GM18867 (cell line): ENCODE data around the gene TET2.

Experiments
- ATAC-seq: cut with Tn5 transposase; IDR thresholded peaks from one replicate; pipeline ENCODE4 v1.9.1; 2021; ENCODE audit warnings: mild to moderate bottlenecking, moderate library complexity; ENCODE audit not compliant: unreplicated experiment

TET2 gene

DNA sequence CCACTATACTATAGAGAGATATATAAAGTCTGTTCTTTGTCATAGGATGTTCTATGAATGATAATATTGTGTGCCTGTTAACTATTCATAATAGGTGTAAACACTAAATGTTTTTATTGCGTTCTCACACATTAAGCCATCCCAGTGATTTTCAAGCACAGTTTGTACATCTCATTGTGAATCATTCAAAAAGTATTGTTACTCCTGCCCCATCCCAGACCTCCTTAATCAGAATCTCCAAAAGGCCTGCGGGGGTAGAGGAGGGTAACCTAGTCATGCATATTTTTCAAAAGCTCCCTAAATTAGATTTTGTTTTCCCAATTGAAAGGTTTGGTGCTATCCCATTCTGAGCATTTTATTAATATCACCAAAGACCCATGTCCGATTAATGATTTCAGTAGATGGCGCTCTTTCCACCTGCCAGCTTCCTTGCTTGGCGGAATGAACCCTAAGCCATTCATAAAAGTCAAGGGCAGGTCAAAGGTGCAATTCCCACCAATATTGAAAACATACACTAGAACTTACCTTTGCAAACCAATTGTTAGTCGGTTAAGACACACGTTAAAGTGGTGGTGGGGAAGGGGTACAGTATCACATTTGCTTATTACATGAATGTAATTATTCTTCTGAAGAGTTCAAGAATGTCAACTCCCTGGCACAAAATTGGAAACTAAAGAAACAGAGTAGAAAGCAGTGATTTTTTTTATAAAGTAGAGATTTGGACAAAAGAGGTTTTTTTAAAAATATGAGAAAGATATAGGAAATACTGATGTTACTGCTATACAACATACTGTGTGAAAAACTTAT, 5.8 kb upstream of the TET2 start:
- ATAC-seq, result no peak

DNA sequence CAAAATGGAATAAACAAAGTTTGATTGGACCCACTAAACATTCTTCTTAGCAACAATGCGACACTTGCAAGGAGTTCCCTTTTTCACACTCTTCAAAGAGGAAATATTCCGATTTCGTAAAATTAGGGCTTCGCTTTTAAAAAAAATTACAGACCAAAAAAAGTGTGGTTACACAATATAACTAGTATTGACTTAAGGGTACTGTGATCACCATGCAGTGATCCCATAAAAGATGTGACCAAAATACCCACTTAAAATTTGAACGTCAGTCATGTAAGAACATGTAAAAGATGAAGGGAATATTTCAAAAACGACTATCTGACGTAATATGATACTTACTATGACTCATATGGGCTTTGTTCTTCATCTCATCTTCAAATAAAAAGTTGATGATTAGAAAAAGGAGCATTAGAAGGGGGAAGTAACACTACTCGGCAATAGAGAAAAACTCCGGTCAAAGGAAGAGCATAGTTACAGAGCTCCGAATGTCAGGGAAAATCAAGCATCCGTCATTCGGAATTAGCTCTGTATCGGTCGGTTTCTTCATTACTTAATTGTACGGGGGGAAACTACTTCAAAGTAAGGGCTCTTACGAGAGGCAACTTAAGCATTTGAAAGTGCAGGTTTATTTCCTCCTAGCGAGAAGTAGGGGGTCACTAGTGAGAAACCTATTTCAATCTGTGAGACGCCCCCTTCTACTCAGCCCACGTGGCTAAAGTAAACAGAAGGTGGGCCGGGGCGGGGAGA, 1.3 kb upstream of the TET2 start:
- no peak for ATAC-seq

DNA sequence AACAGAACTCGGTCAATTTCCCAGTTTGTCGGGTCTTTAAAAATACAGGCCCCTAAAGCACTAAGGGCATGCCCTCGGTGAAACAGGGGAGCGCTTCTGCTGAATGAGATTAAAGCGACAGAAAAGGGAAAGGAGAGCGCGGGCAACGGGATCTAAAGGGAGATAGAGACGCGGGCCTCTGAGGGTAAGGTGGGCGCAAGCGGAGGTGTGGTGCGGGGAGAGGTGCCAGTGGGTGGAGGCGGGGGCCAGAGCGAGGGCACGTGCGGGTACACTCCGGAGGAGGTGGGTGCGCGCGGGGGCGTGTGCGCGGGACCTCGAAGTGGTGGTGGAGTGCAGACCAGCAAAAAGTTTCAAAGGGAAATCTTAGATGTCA, 787 bp upstream of the TET2 start:
- peak; percentile 25 for ATAC-seq

DNA sequence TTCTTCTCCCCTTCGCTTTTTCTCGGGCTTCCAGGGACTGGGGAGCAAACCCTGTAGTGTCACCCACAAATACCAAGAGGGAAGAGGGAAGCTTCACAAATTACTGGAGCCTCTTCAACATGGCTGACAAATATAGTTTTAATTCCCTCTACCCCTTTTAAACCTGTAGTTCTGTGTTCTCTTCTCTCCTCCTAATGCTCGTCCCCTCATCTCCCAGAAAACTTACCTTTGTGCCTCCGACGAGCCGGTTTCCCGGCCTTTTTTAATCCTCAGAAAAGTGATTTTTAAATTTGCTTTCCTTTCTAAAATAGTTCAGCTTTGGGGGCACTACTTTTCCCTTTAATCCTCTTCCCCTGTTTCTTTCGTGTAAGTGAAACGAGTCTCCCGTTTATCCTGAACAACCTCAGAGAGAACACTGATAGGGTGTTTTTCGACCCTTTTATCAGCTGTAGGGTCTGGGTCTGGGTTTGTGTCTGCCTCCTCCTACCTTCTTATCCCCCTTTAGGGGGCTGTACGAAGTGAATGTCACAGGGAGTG, 408 bp downstream of the TET2 start:
- peak; percentile 5 for ATAC-seq

DNA sequence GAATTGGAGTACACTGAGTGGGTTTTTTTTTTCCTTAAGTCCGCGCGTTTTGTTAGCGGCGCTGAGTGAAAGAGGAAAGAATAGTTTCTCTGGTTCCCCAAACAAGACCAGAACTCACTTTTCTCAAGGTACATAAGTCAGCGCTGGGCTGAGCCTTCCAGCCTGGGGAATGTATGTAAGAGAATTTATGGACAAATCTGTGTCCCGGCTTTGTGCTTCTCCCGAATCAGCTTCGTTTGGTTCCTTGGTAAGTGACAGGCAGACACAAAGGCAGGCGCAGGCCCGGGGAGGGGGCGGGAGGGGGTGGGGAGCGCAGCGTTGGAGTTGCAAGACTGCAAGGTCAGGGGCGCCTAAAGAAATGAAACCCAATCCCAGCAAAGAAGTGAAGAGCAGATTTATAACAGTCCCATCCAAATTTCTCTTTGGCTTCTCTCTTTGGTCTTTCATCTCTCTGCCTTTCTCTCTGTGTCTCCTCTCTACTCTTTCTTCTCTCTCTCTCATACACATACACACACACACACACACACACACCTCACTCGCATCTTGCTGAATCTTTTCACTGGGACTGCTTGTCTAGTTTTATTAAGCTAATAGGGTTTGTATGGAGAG, 981 bp downstream of the TET2 start:
- ATAC-seq, result no peak

DNA sequence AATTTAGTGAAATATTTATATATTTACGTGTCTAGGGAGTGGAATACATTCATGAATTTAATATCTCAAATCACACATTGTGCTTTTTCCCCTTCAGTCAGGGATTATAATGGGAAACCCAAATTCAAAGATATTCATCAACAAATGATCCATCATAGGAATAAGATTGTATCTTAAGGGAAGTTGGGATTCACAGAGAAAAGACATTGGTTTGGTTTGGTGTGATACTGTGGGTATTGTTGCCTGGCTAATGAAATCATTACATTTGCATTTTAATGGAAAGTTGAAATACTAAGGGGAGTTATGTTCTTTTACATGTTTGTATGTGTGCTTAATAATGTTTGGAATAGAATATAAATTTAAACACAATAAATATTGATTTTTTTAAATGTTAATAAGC, 1.7 kb downstream of the TET2 start:
- no peak for ATAC-seq

DNA sequence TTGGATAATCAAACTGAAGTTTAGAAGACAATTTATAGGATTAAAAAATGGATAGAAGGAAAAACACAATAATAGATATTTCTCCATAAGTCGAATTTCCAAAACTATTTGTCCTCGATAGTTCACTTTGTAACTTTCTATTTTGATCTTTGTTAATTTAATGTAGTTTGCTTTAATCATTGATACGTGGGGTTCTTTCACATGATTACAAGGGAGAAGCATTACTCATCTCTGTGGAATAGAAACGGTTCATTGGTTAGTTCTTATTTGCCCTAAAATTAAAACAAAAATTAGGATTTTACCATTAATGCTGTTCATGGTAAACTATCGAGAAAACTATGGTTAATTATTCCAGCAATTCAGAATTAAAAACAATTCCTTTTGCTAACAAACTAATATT, 2.1 kb downstream of the TET2 start:
- ATAC-seq, result no peak

DNA sequence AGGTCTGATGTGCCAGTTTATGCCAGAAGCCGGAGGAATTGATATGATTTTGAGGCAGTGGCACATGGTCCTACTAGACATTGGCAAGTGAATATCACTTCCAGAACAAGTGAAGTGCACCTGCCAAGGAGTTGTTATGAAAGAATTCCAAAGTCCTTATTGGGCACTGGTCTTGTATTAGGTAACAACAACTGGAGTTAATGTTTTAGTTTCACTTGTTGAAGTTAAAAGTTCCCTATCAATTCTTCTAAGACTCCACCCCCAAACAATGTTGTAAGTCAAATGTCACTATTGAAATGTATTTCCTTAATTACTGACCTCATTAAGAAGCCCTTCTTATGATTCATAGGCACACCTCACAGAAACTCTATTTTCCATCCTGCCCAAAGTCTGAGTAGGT, 3.1 kb downstream of the TET2 start:
- ATAC-seq, result no peak

DNA sequence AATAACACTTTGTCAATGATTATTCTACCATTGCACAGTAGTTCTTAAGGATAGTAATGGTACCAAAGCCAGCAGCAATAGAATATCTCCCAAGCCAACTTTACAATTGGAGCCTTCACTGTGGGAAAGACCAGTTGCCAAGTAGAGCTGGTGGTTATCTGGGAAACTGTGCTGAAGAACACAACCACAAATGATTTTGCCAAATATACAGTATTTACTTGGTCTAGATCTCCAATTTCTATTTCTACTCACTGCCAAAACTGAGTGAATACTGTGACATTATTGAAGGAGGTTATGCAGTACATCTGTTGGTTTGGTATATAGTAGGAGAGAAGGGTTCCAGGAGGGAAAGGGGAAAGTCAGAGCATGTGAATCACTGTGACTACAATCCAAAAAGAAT, 3.8 kb downstream of the TET2 start:
- no peak for ATAC-seq

DNA sequence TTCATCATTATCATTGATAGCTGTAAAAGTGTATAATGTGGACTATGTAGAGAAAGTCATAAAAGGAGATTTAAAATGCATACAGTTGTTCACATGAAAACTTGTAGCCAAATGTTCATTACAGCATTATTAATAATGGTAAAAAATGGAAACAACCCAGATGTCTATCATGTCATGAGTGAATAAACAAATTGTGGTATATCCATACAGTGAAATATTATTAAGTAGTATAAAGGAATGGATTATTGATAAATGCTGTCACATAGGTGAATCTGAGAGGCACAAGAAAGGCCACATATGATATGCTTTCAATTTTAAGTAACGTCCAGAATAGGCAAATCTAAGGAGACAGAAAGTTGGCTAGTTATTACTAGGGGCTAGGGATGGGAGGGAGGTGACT, 7.1 kb downstream of the TET2 start:
- no peak for ATAC-seq

DNA sequence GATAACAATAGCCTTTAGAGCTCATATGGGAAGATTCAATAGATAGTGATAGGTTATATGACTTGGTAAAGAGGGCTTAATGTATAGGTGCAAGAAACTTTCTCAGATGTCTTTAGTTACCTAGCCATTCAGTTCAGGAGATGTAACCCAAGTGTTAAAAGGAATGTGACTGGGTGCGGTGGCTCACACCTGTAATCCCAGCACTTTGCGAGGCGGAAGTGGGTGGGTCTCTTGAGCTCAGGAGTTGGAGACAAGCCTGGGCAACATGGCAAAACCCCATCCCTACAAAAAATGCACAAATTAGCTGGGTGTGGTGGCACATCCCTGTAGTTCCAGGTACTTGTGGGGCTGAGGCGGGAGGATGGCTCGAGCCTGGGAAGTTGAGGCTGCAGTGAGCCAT, 7.9 kb downstream of the TET2 start:
- no peak for ATAC-seq

DNA sequence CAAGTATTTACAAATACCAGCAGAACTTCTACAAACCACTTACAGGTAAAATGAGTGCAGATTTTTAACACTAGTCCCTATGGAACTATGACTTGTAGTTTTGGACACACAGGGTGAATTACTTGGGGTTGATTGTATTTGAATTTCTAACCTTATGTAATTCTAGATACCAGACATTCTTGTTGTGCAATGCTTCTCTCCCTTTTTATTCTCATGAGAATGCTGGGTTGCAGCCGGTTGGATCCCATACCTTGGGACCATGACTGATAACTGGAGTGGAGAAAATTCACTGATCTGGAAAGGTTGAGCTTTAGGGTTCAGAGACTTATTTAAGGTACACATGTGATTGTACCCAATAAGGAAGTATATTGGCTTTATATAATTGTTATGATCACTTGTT, 8.8 kb downstream of the TET2 start:
- no peak for ATAC-seq

DNA sequence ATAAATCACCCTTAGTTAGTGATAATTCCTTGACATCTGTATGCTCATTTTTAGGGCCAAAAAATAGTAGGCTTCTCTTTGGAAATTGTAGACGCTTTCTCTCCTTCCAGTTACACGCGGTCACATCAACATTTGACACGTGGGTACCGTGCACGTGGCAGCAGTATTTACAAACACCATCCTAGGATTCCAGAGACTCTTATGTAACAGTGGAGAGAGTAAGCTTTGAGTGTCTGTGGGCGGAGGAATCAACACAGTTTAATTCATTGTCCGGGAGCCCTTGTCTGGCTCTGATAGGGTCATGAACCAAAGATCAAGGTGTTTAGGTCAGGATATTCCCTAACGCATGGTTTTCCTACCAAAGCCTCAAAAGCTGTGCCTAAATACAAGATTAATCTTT, 12.2 kb downstream of the TET2 start:
- ATAC-seq, result no peak

DNA sequence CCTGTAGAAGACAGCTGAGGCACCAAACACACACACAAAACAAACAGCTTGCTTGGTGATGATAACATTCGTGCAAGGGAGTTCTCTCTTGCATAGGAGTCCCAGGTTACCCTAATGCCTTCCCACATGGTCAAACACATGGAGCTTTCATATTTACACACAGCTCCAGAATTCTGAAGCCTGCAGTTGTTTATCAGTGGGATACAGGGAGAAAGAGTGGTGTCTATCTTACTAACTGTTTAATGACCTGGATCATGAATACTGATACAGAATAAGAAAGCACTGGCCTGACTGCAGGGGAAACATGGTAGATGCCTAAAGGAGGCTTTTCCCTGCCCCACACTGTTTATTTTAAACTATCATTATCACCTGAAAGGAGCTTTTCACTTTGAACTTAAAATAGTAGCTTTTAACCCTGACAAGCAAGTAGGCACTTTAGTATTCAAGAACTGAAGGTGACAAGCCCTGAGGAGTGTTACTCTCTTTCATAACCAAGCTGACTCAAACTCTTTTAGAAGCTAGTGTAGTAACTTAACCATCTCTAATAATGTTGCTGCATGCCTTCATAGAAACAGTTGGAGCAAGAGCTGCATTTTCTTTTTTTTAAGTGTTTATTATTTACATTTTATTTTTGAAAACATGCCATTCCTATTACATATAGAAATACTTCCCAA, 15.6 kb downstream of the TET2 start:
- peak; percentile 63 for ATAC-seq

DNA sequence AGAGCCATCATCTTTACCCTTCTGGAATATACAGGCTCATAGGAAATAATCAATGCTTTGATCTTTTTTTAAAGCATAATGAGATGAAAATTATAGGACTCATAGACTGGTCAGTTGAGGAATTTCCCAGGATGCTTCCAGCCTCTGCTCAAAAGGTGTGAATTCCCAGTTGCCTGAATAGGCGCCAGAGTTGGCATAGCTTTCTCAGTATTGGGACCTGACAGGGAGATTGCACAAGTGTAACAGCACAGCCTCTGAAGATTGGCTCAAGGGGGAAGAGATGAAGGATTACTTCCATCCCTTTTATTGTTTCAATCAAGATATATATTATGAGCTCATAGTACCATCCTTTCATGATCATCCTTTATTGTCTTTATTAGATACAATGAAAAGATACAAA, 17.9 kb downstream of the TET2 start:
- ATAC-seq, result no peak

DNA sequence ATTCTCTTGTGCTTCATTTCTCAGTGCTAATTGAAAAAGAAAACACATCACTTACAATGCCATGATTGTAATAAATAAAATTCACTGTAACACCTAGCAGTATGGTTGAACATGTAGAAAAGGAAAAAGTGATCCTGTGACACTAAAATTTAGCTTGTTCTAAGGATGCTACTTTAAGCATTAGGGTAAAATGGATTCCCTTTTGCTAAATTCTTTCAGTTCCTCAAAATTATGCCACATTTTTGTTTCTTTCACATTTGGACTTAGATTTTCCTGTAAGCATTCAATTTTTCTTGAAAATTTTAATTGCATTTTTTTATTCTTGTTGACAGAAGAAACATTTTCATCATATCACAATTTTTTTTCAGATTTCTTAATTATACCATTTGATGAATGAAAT, 19.4 kb downstream of the TET2 start:
- ATAC-seq, result no peak

DNA sequence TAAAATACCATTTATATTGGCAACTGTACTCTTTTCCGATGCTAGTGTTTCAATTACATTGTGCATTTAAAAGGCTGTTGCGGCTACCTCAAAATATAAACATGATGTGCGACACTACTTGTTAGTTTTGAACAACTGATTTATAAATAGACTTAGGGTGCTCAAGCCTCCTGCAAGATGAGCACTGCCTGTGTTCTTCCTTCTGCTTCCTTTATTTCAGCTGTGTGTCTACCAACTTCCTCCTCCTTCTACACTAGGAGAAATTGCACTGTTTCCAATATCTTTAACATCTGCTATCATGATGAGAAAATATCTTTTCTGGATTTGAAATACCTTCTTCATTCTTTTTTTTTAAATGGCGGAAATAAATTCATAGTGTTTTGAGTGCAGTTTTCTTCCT, 24.0 kb downstream of the TET2 start:
- ATAC-seq, result no peak

DNA sequence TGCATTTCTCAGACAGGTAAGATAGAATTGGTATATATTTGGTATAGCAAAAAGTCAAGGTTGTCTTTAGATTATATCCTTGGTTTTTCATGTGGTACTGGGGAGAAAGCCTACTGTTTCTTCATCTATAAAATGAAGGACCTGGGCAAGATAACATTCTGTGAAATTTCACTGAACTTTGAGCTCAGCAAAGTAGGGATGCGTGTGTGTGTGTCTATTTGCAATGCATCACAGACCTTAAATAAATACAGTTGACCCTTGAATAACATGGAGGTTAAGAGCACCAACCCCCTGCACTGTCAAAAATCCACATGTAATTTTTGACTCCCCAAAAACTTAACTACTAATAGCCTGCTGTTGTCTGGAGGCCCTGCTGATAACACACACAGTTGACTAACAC, 25.2 kb downstream of the TET2 start:
- no peak for ATAC-seq

DNA sequence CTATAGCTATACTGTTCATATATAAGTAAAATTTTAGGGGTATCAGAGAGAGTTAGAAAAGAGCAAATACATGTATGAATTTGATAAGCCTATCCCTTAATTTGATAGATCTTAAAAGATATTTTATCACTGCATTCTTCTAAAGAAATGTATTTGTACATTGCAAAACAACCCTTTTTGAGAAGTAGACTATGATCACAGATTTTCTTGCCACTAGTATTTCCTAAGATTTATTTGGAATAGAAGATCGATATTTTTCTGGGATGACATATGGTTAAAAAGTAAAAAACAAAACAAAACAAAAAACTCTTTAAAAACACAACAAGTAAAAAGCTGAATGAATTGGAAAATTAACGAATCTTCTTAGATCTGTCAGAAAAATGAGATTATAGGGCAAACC, 27.4 kb downstream of the TET2 start:
- ATAC-seq, result no peak

DNA sequence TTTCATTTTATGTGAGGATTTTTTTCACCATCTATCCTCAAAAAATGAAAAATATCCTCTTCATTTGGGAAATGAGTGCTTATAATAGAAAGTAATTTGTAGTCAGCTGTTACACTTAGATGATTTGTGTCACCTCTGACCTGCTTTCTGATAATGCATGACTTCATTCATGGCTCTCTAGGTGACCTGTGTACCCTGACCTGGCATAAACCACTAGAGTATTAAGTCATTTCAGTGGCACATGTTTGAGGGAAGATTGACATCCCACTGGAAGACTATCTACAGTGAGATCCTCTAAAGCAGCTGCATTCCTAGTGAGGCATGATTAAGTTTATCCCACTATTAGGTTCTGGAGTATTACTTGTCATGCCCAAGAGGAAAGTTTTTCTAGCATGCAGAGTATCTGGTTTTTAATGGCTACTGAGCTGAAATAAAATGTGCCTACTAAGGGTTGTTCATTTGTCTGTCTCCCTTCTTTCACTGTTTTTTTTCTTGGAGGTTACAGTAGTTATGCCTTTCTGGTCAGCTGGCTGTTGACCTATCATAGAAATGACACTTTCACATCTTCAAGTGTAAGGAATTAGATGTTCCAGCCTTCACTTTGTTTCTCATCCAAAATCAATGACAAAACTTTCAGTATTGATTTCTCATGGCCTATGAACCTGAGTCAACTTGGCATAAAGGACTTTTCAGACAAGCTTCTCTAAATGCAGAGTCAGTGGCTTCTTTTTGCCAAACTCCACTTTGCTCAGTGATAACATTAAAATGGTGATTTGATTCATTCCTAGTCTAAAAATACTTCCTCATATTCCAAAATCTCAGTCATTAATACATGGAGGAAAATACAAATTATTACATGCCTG, 33.1 kb downstream of the TET2 start:
- no peak for ATAC-seq
